HEK293 (cell line): ENCODE data around the gene GLRX2.

ENCODE experiments used
- CTCF ChIA-PET: fragments of 350-600 bp; formaldehyde crosslinking; extraction: SDS; loops from one replicate; lab custom pipeline; 2021; ENCODE audit warnings: antibody characterized with exemption; lab: Yijun Ruan, JAX
- POLR2A ChIA-PET: fragments of 300-600 bp; formaldehyde crosslinking; extraction: SDS; loops from one replicate; lab custom pipeline; 2020; ENCODE audit warnings: antibody characterized with exemption, inconsistent platforms; lab: Yijun Ruan, JAX
- H3K27ac ChIP-seq: fragments of 200-500 bp; sonication (Bioruptor generic); 2 replicates; pipeline ENCODE4 v1.5.1; 2014; ENCODE audit warnings: low read depth, low read length, control low read depth, inconsistent platforms; ENCODE audit errors: extremely low read depth
- H3K36me3 ChIP-seq, 2 experiments: fragments of 200-500 bp in 1 of 2; sonication (Bioruptor generic) in 1 of 2; 1 replicate in 1 of 2; 2 replicates in 1 of 2; pipeline ENCODE4 v1.5.1; 2014 to 2017; ENCODE audit warnings: inconsistent platforms in 2 of 2, low read length in 2 of 2; ENCODE audit not compliant: control insufficient read depth in 2 of 2, insufficient read depth in 1 of 2
- H3K4me1 ChIP-seq: fragments of 200-500 bp; sonication (Bioruptor generic); 2 replicates; pipeline ENCODE4 v1.5.1; 2014; ENCODE audit warnings: mild to moderate bottlenecking, low read length, inconsistent platforms; ENCODE audit not compliant: control insufficient read depth, insufficient read depth
- H3K4me3 ChIP-seq: 2 replicates; pipeline ENCODE4 v1.5.1; 2011; ENCODE audit warnings: low read depth, mild to moderate bottlenecking, control low read depth, low read length, moderate library complexity
- H3K9me3 ChIP-seq: fragments of 200-500 bp; sonication (Bioruptor generic); 2 replicates; pipeline ENCODE4 v1.5.1; 2014; ENCODE audit warnings: low read depth, low read length, inconsistent platforms; ENCODE audit not compliant: control insufficient read depth, insufficient read depth
- GLI4 ChIP-seq: fragments of 450-650 bp; formaldehyde crosslinking; IDR thresholded peaks from 2 replicates; pipeline ENCODE4 v1.5.1; 2016; ENCODE audit warnings: missing biosample characterization, missing genetic modification characterization
- HOXD13 ChIP-seq: sonication (generic); formaldehyde crosslinking; IDR thresholded peaks from 2 replicates; pipeline ENCODE4 v1.8.0; 2022; ENCODE audit warnings: missing genetic modification reagents, borderline replicate concordance
- KLF7 ChIP-seq: fragments of 450-650 bp; formaldehyde crosslinking; IDR thresholded peaks from 2 replicates; pipeline ENCODE4 v1.5.1; 2016; ENCODE audit warnings: missing biosample characterization, missing genetic modification characterization, borderline replicate concordance
- MYNN ChIP-seq: fragments of 450-650 bp; formaldehyde crosslinking; IDR thresholded peaks from 2 replicates; pipeline ENCODE4 v1.5.1; 2016; ENCODE audit warnings: missing biosample characterization, missing genetic modification characterization, borderline replicate concordance
- PRDM1 ChIP-seq: fragments of 450-650 bp; formaldehyde crosslinking; IDR thresholded peaks from 2 replicates; pipeline ENCODE4; 2016; ENCODE audit warnings: missing biosample characterization, missing genetic modification characterization
- RBAK ChIP-seq: fragments of 450-650 bp; formaldehyde crosslinking; IDR thresholded peaks from 2 replicates; pipeline ENCODE4 v1.5.1; 2016; ENCODE audit warnings: missing biosample characterization, missing genetic modification characterization
- ZBTB49 ChIP-seq: fragments of 450-650 bp; formaldehyde crosslinking; IDR thresholded peaks from 2 replicates; pipeline ENCODE4 v1.5.1; 2016; ENCODE audit warnings: missing biosample characterization, missing genetic modification characterization, low read depth
- ZFHX2 ChIP-seq: fragments of 450-650 bp; formaldehyde crosslinking; conservative IDR thresholded peaks from 2 replicates; pipeline ENCODE4 v1.5.1; 2016; ENCODE audit warnings: missing biosample characterization, missing genetic modification characterization
- ZFP3 ChIP-seq: fragments of 450-650 bp; formaldehyde crosslinking; IDR thresholded peaks from 2 replicates; pipeline ENCODE4 v1.5.1; 2016; ENCODE audit warnings: low read depth, missing biosample characterization, missing genetic modification characterization
- ZNF416 ChIP-seq: fragments of 450-650 bp; formaldehyde crosslinking; IDR thresholded peaks from 2 replicates; pipeline ENCODE4 v1.5.1; 2016; ENCODE audit warnings: missing biosample characterization, missing genetic modification characterization
- ZNF521 ChIP-seq: fragments of 450-650 bp; formaldehyde crosslinking; IDR thresholded peaks from 2 replicates; pipeline ENCODE4 v1.5.1; 2017; ENCODE audit warnings: missing biosample characterization, mild to moderate bottlenecking, missing genetic modification characterization
- ZNF560 ChIP-seq: fragments of 450-650 bp; formaldehyde crosslinking; IDR thresholded peaks from 2 replicates; pipeline ENCODE4 v1.5.1; 2017; ENCODE audit warnings: missing biosample characterization, missing genetic modification characterization, borderline replicate concordance
- ZNF610 ChIP-seq: fragments of 450-650 bp; formaldehyde crosslinking; IDR thresholded peaks from 2 replicates; pipeline ENCODE4 v1.5.1; 2016; ENCODE audit warnings: missing biosample characterization, missing genetic modification characterization, borderline replicate concordance
- ZNF654 ChIP-seq: fragments of 450-650 bp; formaldehyde crosslinking; IDR thresholded peaks from 2 replicates; pipeline ENCODE4 v1.5.1; 2016; ENCODE audit warnings: low read depth, missing biosample characterization, missing genetic modification characterization
- ZNF837 ChIP-seq: fragments of 450-650 bp; formaldehyde crosslinking; IDR thresholded peaks from 2 replicates; pipeline ENCODE4 v1.5.1; 2016; ENCODE audit warnings: missing biosample characterization, missing genetic modification characterization
- TF ChIP-seq, protein P1 (sequence below): fragments of 450-650 bp; formaldehyde crosslinking; IDR thresholded peaks from 2 replicates; pipeline ENCODE4 v1.5.1; 2016; ENCODE audit warnings: missing biosample characterization, missing genetic modification characterization, borderline replicate concordance
- TF ChIP-seq, protein P2 (sequence below): fragments of 450-650 bp; formaldehyde crosslinking; IDR thresholded peaks from 2 replicates; pipeline ENCODE4 v1.5.1; 2017; ENCODE audit warnings: missing biosample characterization, missing genetic modification characterization
- TF ChIP-seq, protein P3 (sequence below): fragments of 450-650 bp; formaldehyde crosslinking; IDR thresholded peaks from 2 replicates; pipeline ENCODE4 v1.5.1; 2017; ENCODE audit warnings: missing biosample characterization, missing genetic modification characterization

GLRX2 gene

DNA sequence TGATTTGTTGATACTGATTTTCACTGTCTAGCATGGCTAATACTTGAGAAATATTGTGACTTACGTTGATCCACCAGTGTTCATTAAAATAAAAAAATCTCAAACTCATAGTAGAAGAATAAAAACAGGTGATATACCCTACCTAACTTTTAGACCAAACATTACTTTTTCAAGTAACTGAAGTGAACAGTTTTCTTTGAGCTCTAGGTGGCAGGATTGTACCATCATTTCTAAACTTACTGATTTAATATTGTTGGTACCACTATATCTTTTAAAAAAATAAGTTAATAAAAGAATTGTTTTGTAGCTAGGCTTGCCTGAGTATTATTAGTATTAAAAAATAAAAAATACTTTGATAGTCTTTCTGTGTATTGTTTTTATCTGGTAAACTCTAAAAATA is 38.1 kb upstream of the GLRX2 start:
- TF ChIP-seq ZBTB49 (tag by site-specific recombination) (no peak), ZNF654 (tag by site-specific recombination) (peak; percentile 34), ZNF560 (tag by site-specific recombination) (no peak), ZNF521 (tag by site-specific recombination) (no peak)
- TF ChIP-seq, protein P1, sequence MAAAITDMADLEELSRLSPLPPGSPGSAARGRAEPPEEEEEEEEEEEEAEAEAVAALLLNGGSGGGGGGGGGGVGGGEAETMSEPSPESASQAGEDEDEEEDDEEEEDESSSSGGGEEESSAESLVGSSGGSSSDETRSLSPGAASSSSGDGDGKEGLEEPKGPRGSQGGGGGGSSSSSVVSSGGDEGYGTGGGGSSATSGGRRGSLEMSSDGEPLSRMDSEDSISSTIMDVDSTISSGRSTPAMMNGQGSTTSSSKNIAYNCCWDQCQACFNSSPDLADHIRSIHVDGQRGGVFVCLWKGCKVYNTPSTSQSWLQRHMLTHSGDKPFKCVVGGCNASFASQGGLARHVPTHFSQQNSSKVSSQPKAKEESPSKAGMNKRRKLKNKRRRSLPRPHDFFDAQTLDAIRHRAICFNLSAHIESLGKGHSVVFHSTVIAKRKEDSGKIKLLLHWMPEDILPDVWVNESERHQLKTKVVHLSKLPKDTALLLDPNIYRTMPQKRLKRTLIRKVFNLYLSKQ (tag by site-specific recombination) = no peak
- CTCF ChIA-PET = interaction anchor here (0.7 to 1.6 kb wide), 5 partner anchors 13 to 1166 kb away, joined by 3 to 4 read pairs (median 3); no protein-coding TSS in a partner anchor
- H3K9me3 ChIP-seq = no peaks in the 10 kb centered on the region
- POLR2A ChIA-PET = no interaction called here
- H3K36me3 ChIP-seq = peaks cover 30 to 69% of the 10 kb centered on the region in 2 experiments
- no peak overlapping the region for H3K27ac ChIP-seq
- no peaks in the 10 kb centered on the region for H3K4me1 ChIP-seq
- no peak overlapping the region for H3K4me3 ChIP-seq

GRCh38 chr1:193142409-193142808 is 37.2 kb upstream of the GLRX2 start:
- Histone ChIP-seq H3K27ac (no peak overlapping the region), H3K36me3 (peaks cover 29 to 71% of the 10 kb centered on the region in 2 experiments), H3K4me3 (no peak overlapping the region), H3K4me1 (no peaks in the 10 kb centered on the region), H3K9me3 (no peaks in the 10 kb centered on the region)
- ChIA-PET POLR2A (interaction anchor here (0.7 kb wide), 1 partner anchor 9 kb away, joined by 3 read pairs; no protein-coding TSS in a partner anchor), CTCF (no interaction called here)
- TF ChIP-seq ZFHX2 (tag by site-specific recombination) (no peak), PRDM1 (tag by site-specific recombination) (peak; percentile 88)

- Histone ChIP-seq H3K4me3 (no peak overlapping the region), H3K36me3 (peaks cover 23 to 77% of the 10 kb centered on the region in 2 experiments), H3K27ac (no peak overlapping the region), H3K9me3 (no peaks in the 10 kb centered on the region), H3K4me1 (no peaks in the 10 kb centered on the region)
- POLR2A ChIA-PET = interaction anchor here (0.7 kb wide), 1 partner anchor 9 kb away, joined by 3 read pairs; no protein-coding TSS in a partner anchor
- CTCF ChIA-PET = no interaction called here
- TF ChIP-seq ZNF416 (tag by site-specific recombination) = no peak
- TF ChIP-seq ZFP3 = no peak
- TF ChIP-seq KLF7 = no peak
- TF ChIP-seq MYNN (tag by site-specific recombination) = no peak
- TF ChIP-seq RBAK = no peak
- TF ChIP-seq, protein P2, sequence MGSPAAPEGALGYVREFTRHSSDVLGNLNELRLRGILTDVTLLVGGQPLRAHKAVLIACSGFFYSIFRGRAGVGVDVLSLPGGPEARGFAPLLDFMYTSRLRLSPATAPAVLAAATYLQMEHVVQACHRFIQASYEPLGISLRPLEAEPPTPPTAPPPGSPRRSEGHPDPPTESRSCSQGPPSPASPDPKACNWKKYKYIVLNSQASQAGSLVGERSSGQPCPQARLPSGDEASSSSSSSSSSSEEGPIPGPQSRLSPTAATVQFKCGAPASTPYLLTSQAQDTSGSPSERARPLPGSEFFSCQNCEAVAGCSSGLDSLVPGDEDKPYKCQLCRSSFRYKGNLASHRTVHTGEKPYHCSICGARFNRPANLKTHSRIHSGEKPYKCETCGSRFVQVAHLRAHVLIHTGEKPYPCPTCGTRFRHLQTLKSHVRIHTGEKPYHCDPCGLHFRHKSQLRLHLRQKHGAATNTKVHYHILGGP (tag by site-specific recombination) = no peak
- TF ChIP-seq ZNF837 (tag by site-specific recombination) = no peak
- TF ChIP-seq HOXD13 (CRISPR knock-in tag) = no peak
- TF ChIP-seq GLI4 (tag by site-specific recombination) = no peak
- TF ChIP-seq ZNF610 = no peak
- TF ChIP-seq, protein P3, sequence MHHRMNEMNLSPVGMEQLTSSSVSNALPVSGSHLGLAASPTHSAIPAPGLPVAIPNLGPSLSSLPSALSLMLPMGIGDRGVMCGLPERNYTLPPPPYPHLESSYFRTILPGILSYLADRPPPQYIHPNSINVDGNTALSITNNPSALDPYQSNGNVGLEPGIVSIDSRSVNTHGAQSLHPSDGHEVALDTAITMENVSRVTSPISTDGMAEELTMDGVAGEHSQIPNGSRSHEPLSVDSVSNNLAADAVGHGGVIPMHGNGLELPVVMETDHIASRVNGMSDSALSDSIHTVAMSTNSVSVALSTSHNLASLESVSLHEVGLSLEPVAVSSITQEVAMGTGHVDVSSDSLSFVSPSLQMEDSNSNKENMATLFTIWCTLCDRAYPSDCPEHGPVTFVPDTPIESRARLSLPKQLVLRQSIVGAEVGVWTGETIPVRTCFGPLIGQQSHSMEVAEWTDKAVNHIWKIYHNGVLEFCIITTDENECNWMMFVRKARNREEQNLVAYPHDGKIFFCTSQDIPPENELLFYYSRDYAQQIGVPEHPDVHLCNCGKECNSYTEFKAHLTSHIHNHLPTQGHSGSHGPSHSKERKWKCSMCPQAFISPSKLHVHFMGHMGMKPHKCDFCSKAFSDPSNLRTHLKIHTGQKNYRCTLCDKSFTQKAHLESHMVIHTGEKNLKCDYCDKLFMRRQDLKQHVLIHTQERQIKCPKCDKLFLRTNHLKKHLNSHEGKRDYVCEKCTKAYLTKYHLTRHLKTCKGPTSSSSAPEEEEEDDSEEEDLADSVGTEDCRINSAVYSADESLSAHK = no peak
Observed at GRCh38 chr1:193141804-193142203, 36.6 kb upstream of the GLRX2 start.
